T-helper 17 cell (primary cell): ENCODE measurements around the gene PPARD. TPM values are rescaled to one million over a fixed set of nuclear protein-coding genes. Genes with fewer than 3 reads are reported as not detected.
"Not testable (repeated sequence)": the region's sequence is repeated elsewhere in the genome, so short reads cannot be mapped to it uniquely, and the experiment has no call there.

Source experiments
- ATAC-seq: fragments of 150-1000 bp; cut with Tn5 transposase; 2 replicates; pipeline ENCODE4 v1.10.0; 2021; ENCODE audit warnings: mild to moderate bottlenecking, moderate library complexity
- DNase-seq, 3 donors: peaks; one replicate each; pipeline versions ENCODE4 v3.0.0 to v3.0.0-alpha.2; 2020 to 2021
- H3K9me3 ChIP-seq: one replicate; pipeline ENCODE4 v1.7.0; 2013; ENCODE audit warnings: low read length, mild to moderate bottlenecking; ENCODE audit not compliant: control insufficient read depth, poor library complexity, severe bottlenecking
- H3K27ac Mint-ChIP-seq: one replicate; pipeline ENCODE4 v1.8.0; 2022; ENCODE audit warnings: mild to moderate bottlenecking, moderate library complexity, mixed read lengths
- H3K27me3 Mint-ChIP-seq: one replicate; pipeline ENCODE4 v1.8.0; 2022; ENCODE audit warnings: mixed read lengths
- H3K36me3 Mint-ChIP-seq: one replicate; pipeline ENCODE4 v1.8.0; 2022; ENCODE audit warnings: low read depth, mixed read lengths
- H3K4me1 Mint-ChIP-seq: one replicate; pipeline ENCODE4 v1.8.0; 2022; ENCODE audit warnings: mild to moderate bottlenecking, mixed read lengths
- H3K4me3 Mint-ChIP-seq: one replicate; pipeline ENCODE4 v1.8.0; 2022; ENCODE audit warnings: mild to moderate bottlenecking, moderate library complexity, mixed read lengths
- total RNA-seq, 4 donors: library from RNA in 2 of 4; stranded (reverse) in 2 of 4; gene quantifications; one replicate each; pipeline ENCODE4 v1.2.3 and lab custom pipeline; 2022 to 2026

Gene PPARD
- total RNA-seq, 2 donors from 2014 or later = 25.0 to 29.9 TPM

DNA sequence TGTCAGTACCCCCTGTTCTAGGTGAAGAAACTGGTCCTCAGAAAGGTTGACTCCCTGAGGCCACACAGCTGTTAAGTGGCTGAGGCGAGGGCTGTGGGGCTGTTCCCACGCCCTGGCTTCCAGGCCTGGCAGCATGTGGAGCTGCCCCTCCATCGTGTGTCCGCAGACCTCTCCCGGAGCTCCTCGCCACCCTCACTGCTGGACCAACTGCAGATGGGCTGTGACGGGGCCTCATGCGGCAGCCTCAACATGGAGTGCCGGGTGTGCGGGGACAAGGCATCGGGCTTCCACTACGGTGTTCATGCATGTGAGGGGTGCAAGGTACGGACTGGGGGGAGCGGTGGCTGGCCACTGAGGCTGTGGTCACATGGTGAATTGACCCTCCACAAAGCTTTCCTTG lies 77.6 kb downstream of the PPARD start:
- peaks cover 4% of the 10 kb centered on the region for H3K36me3 Mint-ChIP-seq
- H3K27ac Mint-ChIP-seq = peak overlapping the region; percentile 75
- no peak overlapping the region for H3K4me3 Mint-ChIP-seq
- H3K4me1 Mint-ChIP-seq = peaks cover 19% of the 10 kb centered on the region
- no peaks in the 10 kb centered on the region for H3K9me3 ChIP-seq
- H3K27me3 Mint-ChIP-seq = no peaks in the 10 kb centered on the region
- no peak for ATAC-seq
- no peak for DNase-seq

DNA sequence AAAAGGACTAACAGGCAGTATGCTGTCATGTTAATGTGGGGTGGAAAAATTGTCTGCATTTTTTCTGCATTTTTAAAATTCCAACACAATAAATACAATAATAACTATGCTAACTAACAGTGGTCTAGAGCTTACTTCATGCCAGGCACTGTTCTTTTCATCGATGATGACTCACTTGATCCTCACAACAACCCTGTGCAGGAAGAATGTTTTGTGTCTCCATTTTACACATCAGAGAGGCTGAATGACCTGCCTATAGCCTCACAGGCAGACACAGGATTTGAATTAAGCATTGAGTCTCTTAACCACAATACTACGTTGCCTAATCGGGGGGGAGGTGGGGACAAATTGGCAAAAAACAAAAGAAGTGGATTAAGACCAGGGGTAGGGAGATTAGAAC lies 82.9 kb downstream of the PPARD start:
- no peaks in the 10 kb centered on the region for H3K9me3 ChIP-seq
- peaks cover 7% of the 10 kb centered on the region for H3K36me3 Mint-ChIP-seq
- H3K27me3 Mint-ChIP-seq = no peaks in the 10 kb centered on the region
- DNase-seq = no peak
- ATAC-seq = no peak
- H3K4me1 Mint-ChIP-seq = peaks cover 3% of the 10 kb centered on the region
- H3K4me3 Mint-ChIP-seq = no peak overlapping the region
- no peak overlapping the region for H3K27ac Mint-ChIP-seq

DNA sequence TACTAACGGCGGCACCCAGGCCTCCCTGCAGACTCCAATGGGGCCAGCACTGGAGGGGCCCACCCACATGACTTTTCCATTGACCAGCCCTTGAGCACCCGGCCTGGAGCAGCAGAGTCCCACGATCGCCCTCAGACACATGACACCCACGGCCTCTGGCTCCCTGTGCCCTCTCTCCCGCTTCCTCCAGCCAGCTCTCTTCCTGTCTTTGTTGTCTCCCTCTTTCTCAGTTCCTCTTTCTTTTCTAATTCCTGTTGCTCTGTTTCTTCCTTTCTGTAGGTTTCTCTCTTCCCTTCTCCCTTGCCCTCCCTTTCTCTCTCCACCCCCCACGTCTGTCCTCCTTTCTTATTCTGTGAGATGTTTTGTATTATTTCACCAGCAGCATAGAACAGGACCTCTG lies 83.7 kb downstream of the PPARD start:
- no peak overlapping the region for H3K4me3 Mint-ChIP-seq
- H3K4me1 Mint-ChIP-seq = peaks cover 3% of the 10 kb centered on the region
- no peak overlapping the region for H3K27ac Mint-ChIP-seq
- H3K9me3 ChIP-seq = no peaks in the 10 kb centered on the region
- H3K36me3 Mint-ChIP-seq = peaks cover 7% of the 10 kb centered on the region
- no peaks in the 10 kb centered on the region for H3K27me3 Mint-ChIP-seq
- ATAC-seq = no peak
- DNase-seq = no peak

DNA sequence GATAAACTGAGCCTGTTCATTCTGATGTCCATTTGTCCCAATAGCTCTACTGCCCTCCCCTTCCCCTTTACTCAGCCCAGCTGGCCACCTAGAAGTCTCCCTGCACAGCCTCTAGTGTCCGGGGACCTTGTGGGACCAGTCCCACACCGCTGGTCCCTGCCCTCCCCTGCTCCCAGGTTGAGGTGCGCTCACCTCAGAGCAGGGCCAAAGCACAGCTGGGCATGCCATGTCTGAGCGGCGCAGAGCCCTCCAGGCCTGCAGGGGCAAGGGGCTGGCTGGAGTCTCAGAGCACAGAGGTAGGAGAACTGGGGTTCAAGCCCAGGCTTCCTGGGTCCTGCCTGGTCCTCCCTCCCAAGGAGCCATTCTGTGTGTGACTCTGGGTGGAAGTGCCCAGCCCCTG lies 85.1 kb downstream of the PPARD start:
- ATAC-seq = no peak
- H3K9me3 ChIP-seq = no peaks in the 10 kb centered on the region
- Mint-ChIP-seq H3K4me1 (peaks cover 3% of the 10 kb centered on the region), H3K27me3 (no peaks in the 10 kb centered on the region), H3K27ac (no peak overlapping the region), H3K36me3 (peaks cover 5% of the 10 kb centered on the region), H3K4me3 (no peak overlapping the region)
- no peak for DNase-seq

DNA sequence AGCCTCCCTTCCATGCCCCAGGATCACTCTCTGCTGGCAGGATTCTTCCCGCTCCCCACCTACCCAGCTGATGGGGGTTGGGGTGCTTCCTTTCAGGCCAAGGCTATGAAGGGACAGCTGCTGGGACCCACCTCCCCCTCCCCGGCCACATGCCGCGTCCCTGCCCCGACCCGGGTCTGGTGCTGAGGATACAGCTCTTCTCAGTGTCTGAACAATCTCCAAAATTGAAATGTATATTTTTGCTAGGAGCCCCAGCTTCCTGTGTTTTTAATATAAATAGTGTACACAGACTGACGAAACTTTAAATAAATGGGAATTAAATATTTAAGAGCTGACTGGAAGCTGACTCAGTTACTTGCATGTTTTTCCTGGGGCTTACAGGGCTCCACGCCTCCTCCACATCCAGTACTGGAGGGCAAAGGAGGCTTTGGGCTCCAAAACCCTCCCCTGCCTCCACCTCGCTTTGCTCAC lies 85.5 kb downstream of the PPARD start:
- H3K27me3 Mint-ChIP-seq = no peaks in the 10 kb centered on the region
- ATAC-seq (no peak), DNase-seq (no peak)
- H3K4me1 Mint-ChIP-seq = peaks cover 3% of the 10 kb centered on the region
- no peaks in the 10 kb centered on the region for H3K9me3 ChIP-seq
- peaks cover 5% of the 10 kb centered on the region for H3K36me3 Mint-ChIP-seq
- H3K4me3 Mint-ChIP-seq = no peak overlapping the region
- H3K27ac Mint-ChIP-seq = no peak overlapping the region

DNA sequence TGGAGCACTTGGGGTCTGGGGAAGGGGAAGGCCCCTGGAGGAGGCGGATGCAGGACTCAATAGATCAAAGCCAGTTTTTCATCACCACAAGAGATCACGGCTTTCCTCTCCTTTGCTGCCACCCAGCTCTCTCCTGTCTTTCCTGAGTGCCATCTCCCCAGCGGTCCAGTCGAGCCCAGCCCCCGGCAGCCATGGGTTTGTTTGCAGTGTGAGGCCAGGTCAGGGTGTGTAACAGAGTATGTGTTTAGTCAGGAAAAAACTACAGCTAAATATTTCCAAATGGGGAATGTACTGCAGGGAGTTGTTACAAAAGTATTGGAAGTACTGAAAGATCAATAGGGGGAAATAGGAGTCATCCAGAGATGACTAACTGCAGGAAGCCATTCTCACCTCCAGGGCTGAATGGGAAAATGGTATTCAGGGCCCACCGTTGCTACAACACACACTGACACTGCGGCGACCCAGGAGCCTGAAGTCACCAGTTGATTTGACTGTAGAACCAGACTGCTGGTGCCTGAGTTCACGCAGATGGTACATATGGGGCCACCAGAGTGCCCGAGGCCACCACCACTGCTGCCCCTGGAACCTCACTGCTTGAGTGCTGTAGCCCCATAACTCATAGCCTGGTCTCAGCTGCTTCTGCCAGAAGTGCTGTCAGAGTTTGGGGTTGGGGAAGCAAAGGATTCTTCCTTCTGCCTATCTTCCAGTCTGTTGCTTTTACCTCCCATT lies 86.2 kb downstream of the PPARD start:
- H3K9me3 ChIP-seq = no peaks in the 10 kb centered on the region
- ATAC-seq = no peak
- H3K4me1 Mint-ChIP-seq = peaks cover 3% of the 10 kb centered on the region
- no peak overlapping the region for H3K27ac Mint-ChIP-seq
- no peaks in the 10 kb centered on the region for H3K27me3 Mint-ChIP-seq
- no peak for DNase-seq
- no peak overlapping the region for H3K4me3 Mint-ChIP-seq
- peaks cover 5% of the 10 kb centered on the region for H3K36me3 Mint-ChIP-seq

DNA sequence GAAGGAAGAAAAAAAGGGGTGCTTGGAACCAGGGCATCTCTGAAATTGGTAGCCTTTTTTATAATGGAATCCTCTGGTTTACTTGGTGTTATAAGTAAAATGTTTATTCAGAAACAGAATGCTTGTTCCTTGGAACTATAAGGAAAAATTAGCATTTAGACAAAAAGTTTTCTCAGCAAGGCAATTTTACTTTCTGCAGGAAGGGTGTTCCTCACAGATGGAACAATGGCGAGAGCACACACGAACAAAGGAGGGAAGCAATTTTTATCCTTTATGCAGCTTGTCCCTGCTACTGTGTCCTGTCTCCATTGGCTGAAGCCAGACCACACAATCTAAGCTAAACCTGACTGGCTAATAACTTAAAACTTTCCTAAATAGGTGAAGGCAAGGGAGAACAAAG lies 87.1 kb downstream of the PPARD start:
- Mint-ChIP-seq H3K27ac (no peak overlapping the region), H3K36me3 (peaks cover 5% of the 10 kb centered on the region), H3K27me3 (no peaks in the 10 kb centered on the region), H3K4me3 (no peak overlapping the region), H3K4me1 (peaks cover 3% of the 10 kb centered on the region)
- DNase-seq = no peak
- no peak for ATAC-seq
- H3K9me3 ChIP-seq = no peaks in the 10 kb centered on the region

DNA sequence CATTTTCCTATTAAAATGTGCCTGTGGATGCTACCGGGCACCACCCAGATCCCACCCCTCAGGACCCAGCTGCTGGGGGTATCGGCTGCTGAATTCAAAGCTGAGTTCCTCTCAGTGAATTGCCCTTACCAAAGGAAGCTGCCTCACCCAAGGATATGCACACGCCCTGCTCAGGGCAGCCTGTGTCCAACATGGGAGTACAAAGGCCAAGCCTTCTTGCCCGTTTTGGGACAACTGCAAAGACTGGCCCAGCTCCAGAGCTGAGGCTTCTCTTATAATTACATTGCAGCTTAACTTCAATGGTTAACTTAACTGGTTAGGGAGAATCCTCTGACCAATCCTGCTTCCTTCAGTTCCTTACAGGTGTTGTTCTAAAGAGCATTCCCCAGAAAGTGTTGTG lies 89.9 kb downstream of the PPARD start:
- no peak overlapping the region for H3K27ac Mint-ChIP-seq
- no peak overlapping the region for H3K4me3 Mint-ChIP-seq
- H3K27me3 Mint-ChIP-seq = no peaks in the 10 kb centered on the region
- ATAC-seq (no peak), DNase-seq (no peak)
- no peaks in the 10 kb centered on the region for H3K9me3 ChIP-seq
- H3K36me3 Mint-ChIP-seq = no peaks in the 10 kb centered on the region
- no peaks in the 10 kb centered on the region for H3K4me1 Mint-ChIP-seq

DNA sequence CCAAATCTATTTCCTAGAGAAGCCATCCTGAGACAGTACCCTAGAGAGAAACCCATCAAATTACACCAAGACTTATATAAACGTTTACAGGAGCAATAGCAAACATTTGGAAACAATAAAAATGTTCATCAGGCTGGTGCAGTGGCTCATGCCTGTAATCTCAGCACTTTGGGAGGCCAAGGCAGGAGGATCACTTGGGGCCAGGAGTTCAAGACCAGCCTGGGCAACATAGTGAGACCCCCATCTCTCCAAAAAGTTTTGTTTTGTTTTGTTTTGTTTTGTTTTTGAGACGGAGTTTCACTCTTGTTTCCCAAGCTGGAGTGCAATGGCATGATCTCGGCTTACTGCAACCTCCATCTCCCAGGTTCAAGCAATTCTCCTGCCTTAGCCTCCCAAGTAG lies 90.3 kb downstream of the PPARD start:
- not testable (repeated sequence) for ATAC-seq, H3K4me1 Mint-ChIP-seq, H3K27me3 Mint-ChIP-seq, H3K27ac Mint-ChIP-seq, DNase-seq, H3K36me3 Mint-ChIP-seq, H3K4me3 Mint-ChIP-seq, H3K9me3 ChIP-seq

DNA sequence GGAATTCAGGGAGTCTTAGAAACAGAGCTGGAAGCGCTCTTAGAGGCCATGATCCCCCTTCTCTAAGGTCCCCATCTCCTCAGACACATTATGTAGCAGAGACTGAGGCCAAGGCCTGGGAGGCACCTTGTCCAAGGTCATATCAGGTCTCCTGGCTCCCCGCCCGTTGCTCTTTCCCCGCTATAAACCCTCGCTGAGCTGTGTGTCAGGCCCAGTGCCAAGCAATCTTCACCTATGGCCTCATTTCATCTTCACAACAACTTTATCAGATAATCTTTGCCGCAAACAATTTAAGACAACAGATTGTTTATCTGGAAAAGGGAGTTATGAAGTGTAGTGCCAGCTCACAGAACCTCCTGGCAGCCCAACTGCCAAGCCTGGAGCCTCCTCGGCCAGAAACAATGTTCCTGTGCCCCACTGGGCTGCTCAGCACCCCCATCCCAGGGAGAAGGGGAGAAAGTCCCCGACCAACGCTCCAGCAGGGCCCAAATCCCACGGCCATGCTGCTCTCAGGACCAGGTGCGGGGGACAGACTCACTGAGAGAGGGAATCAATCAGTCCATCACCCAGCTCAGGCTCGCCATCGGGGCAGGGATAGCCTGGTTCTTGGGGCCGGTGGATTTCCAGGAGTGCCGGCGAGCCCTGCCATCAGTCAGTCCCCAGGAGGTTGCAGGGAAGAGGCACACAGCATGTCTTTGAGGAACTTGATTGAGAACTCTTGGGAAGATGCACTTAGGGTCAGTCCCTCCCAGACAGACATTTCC lies 92.9 kb downstream of the PPARD start:
- H3K36me3 Mint-ChIP-seq = no peaks in the 10 kb centered on the region
- H3K27ac Mint-ChIP-seq = no peak overlapping the region
- ATAC-seq (no peak), DNase-seq (no peak)
- H3K4me3 Mint-ChIP-seq = peak overlapping the region; percentile 9
- no peaks in the 10 kb centered on the region for H3K4me1 Mint-ChIP-seq
- no peaks in the 10 kb centered on the region for H3K9me3 ChIP-seq
- H3K27me3 Mint-ChIP-seq = no peaks in the 10 kb centered on the region

DNA sequence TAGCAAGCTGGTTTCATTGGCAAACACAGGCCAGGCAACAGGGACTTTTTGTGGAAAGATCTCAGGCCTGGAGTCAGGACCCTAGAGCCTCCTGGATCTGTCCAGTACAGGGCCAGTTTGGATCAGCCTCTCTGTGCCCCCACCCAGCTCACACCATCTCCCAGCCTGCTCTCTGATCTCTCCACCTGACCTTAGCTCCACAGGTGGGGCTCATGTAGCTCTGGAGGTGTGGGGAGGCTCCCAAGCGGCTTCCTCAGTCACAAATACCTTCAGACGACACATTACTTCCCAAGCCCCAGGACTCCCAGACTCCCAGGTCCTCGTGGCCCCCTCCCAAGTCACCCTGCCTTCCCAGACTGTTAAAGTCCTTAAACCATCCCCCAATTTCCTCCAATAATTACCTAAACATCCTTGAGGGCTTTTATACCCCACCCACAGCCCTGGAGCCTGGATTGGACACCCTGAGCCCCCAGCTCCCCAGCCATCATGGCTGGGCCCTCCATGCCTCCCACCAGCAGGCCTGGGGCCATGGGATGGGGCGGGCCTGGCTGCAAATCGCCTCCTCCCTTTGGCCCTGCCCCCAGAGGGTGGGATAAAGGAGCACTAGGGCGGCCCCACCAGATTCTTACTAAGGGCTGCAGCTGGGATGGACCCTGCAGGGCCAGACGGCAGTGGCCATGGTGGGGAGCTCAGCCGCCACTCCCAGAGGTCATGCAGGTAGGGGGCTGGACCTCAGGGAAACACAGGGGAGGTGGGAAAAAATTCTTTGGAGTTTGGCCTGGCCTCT lies 93.9 kb downstream of the PPARD start:
- Mint-ChIP-seq H3K27ac (no peak overlapping the region), H3K4me1 (no peaks in the 10 kb centered on the region), H3K4me3 (no peak overlapping the region), H3K36me3 (no peaks in the 10 kb centered on the region), H3K27me3 (no peaks in the 10 kb centered on the region)
- DNase-seq (no peak), ATAC-seq (no peak)
- no peaks in the 10 kb centered on the region for H3K9me3 ChIP-seq

DNA sequence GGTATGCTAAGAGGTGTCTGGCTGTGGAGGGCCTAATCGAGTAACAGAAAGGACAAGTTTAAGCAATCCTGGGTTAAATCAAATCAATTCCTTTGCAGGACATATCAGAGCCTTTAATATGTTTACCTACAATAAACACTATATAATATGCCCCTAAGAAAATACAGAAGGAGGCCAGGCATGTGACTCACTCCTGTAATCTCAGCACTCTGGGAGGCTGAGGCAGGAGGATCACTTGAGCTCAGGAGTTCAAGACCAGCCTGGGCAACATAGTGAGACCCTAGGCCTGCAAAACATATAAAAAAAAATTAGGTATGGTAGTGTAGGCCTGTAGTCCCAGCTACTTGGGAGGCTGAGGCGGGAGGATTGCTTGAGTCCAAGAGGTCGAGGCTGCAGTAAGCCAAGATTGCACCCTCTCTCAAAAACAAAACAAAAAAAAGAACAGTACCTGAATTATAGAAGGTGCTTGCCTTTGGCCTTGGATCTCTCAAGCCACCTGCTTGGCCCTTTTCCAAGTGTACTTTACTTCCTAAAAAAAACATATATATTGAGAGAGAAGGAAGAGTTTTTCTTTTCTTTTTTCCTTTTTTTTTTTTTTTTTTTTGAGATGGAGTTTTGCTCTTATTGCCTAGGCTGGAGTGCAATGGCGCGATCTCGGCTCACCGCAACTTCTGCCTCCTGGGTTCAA lies 96.2 kb downstream of the PPARD start:
- not testable (repeated sequence) for DNase-seq, H3K27me3 Mint-ChIP-seq, H3K9me3 ChIP-seq, H3K36me3 Mint-ChIP-seq, ATAC-seq, H3K4me1 Mint-ChIP-seq, H3K4me3 Mint-ChIP-seq
- H3K27ac Mint-ChIP-seq = peak overlapping the region; percentile 61

DNA sequence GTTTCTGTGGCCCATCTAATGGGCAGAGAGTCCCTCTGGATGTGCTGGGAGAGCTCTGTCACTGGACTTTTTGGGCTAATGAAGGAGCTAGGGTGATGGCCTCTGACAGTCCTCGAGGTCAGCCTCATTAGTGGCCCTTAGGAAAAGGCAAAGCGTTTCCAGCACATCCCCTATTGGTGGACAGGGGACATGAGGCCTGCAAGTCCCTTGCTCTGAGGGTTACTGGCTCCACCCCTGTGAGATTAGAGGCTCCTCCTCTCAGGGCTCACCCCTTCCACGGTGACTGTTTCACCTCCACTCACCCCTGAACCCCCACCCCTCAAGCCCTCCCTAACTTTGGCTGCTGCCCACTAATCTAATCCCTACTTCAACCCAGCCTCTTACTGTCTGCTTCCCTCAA lies 97.0 kb downstream of the PPARD start:
- no peak overlapping the region for H3K4me3 Mint-ChIP-seq
- ATAC-seq = no peak
- no peak for DNase-seq
- no peaks in the 10 kb centered on the region for H3K4me1 Mint-ChIP-seq
- no peaks in the 10 kb centered on the region for H3K9me3 ChIP-seq
- peak overlapping the region; percentile 29 for H3K27ac Mint-ChIP-seq
- no peaks in the 10 kb centered on the region for H3K27me3 Mint-ChIP-seq
- H3K36me3 Mint-ChIP-seq = no peaks in the 10 kb centered on the region
